NCI-H2107 treated with DMSO at 0.1 percent for 48 hours (cell line): ENCODE measurements around the gene SREK1.
A peak's percentile ranks its signal among the peaks of the same experiment; 100 is the strongest.
"Not testable (repeated sequence)": the region's sequence is repeated elsewhere in the genome, so short reads cannot be mapped to it uniquely, and the experiment has no call there.

Experiments used
- DNase-seq: peaks from one replicate; lab custom pipeline; 2025; ENCODE audit not compliant: unreplicated experiment; lab: John Stamatoyannopoulos, UW

Gene SREK1

DNA sequence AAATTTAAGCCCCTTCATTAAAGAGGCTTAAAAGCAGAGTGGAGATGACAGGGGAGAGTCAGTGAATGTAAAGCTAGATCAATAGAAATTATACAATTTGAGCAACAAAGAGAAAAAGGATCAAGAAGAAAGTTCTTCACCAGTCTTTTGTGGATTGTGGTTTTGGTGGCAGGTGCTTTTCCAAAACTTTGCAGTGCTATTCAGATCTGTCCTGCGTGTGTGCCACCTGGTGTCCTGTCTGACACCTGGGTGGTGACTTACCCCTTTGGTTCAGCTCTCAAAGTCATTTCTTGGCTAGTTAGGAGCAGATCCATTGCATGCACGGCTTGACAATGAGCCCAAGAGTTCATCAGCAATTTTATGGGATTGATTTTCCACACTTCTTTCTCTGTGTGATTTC lies 69.4 kb downstream of the SREK1 start:
- DNase-seq = peak; percentile 51

- no peak for DNase-seq
Measured at GRCh38 chr5:66222455-66222854, 78.4 kb downstream of the SREK1 start.

DNA sequence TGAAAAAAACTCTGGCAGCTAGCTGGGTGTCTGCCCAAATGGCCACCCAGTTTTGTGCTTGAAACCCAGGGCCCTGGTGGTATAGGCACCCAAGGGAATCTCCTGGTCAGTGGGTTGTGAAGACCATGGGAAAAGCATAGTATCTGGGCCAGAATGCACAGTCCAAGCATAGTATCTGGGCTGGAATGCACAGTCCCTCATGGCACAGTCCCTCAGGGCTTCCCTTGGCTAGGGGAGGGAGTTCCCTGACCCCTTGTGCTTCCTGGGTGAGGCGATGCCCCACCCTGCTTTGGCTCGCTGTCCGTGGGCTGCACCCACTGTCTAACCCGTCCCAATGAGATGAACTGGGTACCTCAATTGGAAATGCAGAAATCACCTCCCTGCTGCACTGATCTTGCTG lies 78.8 kb downstream of the SREK1 start:
- DNase-seq = not testable (repeated sequence)

DNA sequence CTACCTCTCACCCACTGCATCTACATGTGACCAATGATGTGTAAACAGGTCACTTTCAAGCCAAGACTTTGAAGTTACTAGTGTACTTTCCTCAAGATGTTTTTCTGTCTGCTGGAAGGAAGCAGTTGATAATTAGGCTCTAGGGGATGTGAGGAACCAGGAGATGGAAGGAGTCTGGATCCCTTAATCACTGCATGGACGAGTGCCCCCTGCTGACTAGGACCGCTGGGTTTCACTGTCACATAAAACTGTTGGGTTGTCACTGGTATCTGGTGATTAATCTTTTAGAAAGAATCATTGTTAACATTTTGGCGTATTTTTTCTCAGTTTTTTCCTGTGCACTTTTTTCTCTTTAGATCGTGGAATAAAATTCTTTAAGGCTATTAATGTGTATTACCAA lies 79.5 kb downstream of the SREK1 start:
- DNase-seq = no peak

GRCh38 chr5:66224274-66224673 lies 80.2 kb downstream of the SREK1 start:
- DNase-seq = no peak

DNA sequence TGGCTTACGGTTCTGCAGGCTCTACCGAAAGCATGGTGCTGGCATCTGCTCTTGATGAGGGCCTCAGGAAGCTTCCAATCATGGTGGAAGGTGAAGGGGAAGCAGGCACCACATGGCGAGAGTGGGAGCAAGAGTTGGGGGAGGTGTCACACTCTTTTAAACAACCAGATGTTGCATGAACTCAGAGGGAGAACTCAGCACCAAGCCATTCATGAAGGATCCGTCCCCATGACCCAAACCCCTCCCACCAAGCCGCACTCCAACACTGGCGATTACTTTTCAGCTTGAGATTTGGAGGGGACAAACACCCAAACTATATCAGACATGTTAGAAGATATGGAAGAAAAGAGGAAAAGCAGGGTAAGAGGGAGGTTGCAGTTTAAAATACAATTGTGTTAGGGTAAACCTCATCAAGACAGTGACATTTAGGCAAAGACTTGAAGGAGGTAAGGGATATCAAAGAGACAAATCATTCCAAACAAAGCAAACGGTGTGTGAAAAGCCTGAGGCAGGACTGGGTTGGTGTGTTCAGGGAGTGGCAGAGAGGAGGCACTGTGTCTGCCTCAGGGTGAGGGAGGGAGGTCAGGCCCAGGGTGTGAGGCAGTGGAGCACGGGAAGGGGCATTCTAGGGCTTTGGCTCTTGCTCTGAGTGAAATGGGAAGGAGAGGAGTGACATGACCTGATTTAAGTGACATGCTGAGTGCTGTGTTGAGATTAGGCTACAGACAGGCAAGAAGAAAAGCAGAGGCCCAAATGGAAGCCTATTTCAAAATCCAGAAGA lies 80.9 kb downstream of the SREK1 start:
- no peak for DNase-seq

DNA sequence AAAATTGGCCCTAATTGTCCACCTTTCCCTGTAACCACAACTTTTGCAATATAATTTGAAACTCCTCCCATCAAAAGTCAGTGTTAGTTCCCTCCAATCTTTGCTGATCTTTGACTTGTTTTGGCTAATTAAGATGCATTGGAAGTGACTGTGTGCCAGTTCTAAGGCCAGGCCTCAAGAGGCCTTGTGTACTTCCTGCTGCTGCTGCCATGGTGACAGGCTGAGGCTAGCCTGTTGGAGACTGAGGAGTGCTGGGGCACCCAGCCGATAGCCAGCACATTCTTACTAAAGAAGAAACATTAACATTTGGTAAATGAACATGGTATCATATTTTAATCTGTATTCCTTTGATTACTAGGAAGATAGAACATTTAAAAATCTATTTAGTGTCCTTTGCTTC lies 86.5 kb downstream of the SREK1 start:
- no peak for DNase-seq

DNA sequence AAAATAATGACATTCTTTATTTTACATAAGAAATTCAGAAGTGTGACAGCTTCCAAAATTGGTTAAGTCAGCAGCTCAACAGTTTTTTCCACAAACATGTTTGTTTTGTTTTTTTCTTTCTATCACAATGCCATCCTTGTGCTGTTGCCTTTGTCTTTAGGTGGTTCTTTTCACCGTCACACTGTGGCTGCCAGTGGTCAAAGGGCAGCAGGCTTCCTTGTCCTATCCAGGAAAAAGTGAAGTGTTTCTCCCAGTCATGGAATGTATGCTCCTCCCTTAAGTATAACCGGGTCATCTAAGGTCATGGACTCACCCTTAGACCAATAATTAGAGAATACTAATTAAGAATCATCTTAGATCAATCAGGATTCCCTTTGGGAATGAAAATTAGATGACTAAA lies 87.4 kb downstream of the SREK1 start:
- no peak for DNase-seq

DNA sequence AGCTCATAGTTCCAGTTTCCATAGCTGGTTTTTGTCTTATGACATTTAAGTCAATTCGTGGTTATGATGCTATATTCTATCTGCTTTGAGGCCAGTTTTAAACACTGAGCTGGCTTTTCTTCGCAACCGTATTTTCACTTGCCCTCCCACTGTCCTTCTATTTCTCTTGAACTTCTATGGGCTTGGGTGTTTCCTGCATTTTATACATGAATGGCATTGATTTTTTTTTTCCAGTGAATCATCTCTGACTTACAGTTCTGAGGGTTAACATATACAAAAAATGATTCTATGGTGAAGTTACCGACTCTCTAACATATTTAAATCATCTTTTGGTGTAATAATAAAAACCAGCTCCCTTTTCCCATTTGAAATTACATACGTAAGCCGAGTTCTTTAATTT lies 88.2 kb downstream of the SREK1 start:
- DNase-seq = no peak

DNA sequence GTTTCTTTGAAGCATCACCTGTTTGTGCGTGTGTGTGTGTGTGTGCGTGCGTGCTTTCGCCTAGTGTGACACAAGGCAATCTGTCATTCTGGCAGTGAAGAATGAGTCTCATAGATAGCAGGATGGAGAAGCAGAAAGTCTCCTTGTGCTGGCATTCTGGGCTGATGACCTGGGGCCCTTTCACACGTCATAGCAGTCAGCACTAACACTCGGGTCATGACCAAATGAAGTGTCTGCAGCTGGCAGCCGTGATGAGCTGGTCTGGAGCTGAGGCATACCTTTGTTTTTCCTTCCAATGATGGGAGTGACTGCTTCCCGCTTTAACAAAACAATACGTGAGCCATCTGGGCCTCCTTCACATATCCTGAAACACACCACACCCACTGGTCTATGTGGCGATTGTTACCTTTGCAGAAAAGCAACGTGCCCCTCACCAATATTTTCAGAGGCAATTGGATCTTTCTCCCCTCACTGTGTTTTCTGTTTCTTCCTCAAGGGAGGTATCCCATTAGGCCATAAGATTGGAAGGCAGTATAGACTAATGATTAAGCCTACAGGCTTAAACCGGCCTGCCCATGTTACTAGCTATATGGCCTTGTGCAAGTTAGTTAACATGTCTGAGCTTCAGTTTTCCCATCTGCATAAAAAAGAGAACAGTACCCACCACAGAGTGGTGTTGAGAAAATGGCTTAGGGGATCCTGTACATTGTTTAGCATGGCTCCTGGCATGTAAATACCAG lies 88.8 kb downstream of the SREK1 start:
- DNase-seq = no peak
